Activated CD4-positive, alpha-beta T cell treated with anti-CD3 and anti-CD28 coated beads for 4 hours (primary cell): ENCODE data around the gene S100A5.

ENCODE experiments used
- DNase-seq, 2 donors: peaks; one replicate each; pipeline ENCODE4 v3.0.0-alpha.2; 2020

The S100A5 gene

DNA sequence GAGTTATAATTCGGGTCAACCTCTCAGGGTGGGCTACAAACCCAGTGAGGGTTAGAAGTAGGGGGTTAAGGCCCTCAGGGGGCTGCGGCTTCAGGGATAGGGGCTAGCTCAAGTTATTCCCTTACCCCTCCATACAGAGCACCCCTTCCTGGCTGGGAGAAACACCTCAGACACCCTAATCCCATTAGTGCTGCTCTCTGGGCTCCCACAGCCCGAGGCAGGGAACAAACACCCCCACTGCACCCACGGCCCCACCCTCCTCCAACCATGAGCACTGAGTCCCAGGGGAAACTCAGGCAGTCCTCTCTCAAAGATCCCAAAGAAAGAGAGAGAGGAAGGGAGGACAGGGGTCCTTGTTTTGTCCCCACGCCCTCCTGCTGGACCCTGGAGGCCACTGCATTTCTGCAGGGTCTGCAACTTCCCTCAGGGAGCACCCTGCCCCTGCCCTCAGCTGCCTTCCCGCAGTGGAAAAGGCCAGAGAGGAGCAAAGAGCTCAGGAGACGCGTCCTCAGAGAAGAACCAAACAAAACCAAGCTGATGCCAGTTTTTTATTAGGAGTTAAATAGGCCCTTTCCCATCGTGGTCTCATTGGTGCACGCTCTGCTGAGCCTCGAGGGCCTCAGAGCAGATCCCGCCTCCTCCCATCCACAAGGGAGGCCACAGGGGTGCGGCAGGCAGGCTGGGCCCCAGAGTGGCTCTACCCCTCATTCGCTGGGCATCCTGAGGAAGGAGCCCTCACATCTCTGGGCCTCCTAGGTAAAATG is 6.2 kb upstream of the S100A5 start:
- DNase-seq, result no peak

- no peak for DNase-seq
Observed at GRCh38 chr1:153546371-153546770, 5.6 kb upstream of the S100A5 start.

- peak; percentile 90 to 91 for DNase-seq
Observed at GRCh38 chr1:153545067-153546055, 4.6 kb upstream of the S100A5 start, which contains the start of gene S100A4. Gene S100A4 (minus strand): TSS chr1:153545806. CDS start chr1:153544794, 1,012 bp downstream.

DNA sequence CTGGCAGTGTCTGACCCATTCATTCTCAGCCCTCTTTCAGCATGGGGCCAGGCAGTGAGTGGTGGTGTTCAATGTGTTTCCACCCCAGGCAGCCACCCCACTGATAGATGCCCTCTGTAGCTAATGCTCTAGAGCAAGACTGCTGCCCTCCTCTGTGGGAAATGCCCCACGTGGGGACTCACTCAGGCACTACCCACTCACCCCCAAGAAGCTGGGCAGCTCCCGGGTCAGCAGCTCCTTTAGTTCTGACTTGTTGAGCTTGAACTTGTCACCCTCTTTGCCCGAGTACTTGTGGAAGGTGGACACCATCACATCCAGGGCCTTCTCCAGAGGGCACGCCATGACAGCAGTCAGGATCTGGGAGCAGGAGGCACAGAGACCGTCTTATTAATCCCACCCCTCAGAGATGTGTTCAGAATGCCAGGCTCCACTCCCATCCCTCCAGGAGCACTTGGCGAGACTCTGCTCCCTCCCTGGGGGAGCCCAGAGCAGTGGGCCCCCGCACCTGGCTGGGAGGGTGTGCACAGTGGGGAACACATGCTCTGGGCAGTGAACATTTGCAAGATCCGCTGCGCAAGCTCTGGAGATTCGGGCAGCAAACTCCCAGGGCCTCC is 3.8 kb upstream of the S100A5 start:
- DNase-seq, result no peak

GRCh38 chr1:153543736-153544135 is 3.0 kb upstream of the S100A5 start:
- DNase-seq, result no peak

GRCh38 chr1:153542956-153543711 is 2.4 kb upstream of the S100A5 start:
- no peak for DNase-seq

DNA sequence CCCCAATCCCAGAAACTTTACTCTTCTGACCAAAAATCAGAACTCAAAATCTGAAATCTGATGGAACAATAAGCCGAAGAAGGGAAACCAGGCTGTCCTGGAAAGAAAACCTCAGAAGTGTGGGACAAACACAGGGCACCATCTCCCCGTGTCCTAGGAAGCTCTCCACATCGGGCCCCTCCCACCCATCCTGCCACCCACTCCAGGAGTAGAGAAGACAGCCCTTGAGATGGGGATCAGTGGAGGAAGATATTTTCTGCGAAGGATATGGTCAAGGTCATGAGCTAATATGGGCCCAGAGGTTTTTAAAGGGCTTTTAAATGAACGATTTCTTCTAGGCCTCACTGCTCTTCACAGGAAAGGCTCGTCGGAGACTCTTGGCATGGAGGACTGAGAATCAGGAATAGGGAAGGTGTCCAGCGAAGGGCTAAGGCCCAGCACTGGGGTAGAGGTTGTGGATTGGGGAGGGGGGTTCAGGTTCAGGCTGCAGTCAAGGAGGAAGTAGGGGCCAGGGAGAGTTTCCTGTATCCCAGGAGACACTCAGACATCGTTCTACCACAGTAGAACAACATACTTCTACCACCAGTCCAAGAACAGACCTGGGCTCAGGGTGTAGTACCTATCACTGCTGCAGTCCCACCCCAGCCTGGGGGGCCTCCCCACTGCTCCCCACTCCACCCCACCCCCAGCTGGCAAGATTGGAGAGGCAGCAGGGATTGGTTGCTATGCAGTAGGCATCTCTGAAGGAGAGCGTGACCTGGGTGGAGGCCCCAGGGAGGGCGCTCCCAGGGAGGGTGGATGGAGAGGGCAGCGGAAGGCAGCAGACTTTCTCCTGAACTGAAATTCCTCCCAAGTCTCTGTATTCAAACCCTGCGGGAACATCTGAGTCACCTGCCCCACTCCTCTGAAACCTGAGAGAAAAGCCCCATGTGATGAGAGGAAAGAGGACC is 1.2 kb upstream of the S100A5 start:
- no peak for DNase-seq

DNA sequence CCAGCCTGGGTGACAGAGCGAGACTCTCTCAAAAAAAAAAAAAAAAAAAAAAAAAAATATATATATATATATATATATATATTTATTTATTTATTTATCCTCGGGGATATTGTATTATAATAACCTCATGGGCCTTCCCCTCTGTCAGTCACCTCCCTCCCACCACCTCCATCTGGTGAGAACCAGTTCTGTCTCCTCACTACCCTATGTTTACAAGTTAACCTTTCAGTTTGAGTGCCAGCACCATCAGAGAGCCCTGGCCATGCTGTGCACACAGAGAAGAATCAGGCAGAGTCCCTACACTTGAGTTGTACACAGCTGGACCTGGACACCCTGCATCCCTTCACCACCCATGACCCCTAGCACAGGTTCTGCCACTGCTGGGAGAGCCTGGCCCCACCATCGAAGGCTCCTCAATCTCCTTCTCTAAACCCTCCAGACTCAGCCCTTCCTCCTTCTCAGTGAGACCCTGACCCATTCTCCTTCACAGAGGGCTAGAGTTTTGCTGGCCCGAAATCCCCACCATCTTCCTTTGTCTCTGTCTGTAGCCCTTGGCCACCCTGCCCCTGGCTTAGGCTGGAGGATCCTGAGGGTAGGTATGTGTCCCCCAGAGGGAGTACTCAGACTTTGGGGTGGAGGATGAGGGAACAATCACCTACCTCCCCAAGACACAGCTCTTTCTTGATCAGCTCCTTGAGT is 1.2 kb downstream of the S100A5 start:
- no peak for DNase-seq

DNA sequence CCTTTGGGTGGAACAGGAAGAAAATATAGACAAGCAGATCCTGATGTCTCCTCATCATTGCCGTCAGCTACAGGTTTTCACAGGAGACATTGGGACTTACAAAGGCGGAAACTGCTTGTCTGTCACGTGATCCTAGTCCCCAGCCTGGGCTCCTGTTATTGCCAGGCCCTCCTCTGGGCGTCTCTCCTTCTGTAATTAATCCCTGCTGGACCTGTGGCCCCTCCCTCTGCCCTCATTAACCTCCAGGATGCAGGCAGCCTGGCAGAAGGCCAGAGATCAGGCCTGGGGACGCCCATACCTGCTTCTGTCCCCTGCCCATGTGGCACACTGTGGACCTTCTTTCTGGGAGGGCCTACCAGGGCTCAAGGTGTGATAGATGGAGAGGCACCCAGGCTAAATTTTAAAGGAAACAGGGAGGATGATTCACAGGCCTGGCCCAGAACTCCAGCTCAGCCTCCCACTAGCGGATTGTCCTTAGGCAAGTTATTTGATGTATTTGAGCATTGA is 2.4 kb downstream of the S100A5 start:
- no peak for DNase-seq

GRCh38 chr1:153537376-153537730 is 3.4 kb downstream of the S100A5 start:
- no peak for DNase-seq

GRCh38 chr1:153536671-153537375 is 3.9 kb downstream of the S100A5 start:
- DNase-seq, result no peak

DNA sequence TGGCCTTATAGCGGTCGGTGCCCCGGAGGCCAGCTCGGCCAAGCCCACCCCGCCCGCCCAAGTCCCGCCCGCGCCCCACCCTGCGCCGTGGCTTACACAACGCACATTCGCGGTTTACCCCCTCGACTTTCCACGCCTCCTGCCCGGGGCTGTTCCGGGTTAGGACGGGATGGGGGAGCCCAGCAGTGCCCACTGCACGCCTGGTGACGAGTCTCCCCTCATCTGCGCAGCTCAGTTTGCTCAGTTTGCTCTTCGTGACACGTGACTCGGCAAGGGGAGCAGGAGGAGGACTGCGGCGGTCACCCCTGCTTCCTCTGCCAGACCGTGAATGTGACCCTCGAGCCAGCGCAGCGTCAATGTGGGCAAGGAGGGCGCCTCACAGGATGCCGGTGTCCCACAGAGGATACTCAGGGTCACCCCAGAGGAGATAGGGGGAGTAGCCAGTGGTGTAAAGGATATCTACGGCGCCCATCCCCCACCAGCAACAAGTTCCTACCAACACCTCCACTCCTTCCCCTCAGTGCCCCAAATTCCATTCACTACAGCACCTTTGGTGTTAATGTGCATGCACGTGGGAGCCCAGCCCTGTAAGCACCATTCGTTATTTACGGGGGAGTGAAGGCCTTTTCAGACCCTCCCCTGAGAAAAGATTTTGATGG is 4.6 kb downstream of the S100A5 start:
- peak; percentile 67 to 76 for DNase-seq

DNA sequence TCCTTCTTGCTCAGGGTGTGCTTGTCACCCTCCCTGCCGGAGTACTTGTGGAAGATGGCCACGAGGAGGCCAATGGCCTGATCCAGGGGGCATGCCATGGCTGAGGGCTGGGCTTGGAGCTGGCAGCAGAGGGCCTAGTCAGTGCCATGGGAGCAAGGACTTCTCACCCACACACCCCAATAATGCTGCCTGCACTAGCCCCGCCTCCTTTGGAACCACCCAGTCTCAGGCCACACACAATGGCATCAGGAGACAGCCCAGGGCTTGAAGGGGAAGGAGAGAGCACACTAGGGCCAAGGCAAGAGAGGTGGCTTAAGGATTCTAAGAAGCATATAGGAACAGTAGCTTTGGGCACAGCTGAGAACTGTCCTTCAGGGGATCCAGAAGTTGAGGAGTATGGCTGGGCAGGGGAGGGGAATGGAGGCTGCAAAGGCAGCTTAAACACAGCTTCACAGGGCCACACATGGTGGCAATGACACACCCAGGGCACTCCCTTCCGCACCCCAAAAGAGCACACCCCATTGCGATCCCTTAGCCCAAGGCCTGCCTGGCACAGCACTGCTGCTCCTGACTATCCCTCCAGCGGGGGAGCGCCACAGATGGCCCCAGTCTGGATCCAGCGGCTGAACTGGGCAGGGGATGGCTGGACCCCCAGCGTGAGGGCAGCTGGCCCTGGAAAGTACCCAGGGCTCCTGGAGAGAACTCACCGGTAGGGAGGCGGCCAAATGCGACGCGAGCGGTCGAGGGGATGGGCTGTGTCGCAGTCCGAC is 5.3 kb downstream of the S100A5 start, which contains the start of gene S100A6:
S100A6 (minus strand) TSS at position 750 of the 770 bp plus-strand sequence; CDS start at position 98, 652 bp downstream.
- DNase-seq, result peak; percentile 26 to 48

- no peak for DNase-seq
Observed at GRCh38 chr1:153534925-153535241, 5.9 kb downstream of the S100A5 start.

DNA sequence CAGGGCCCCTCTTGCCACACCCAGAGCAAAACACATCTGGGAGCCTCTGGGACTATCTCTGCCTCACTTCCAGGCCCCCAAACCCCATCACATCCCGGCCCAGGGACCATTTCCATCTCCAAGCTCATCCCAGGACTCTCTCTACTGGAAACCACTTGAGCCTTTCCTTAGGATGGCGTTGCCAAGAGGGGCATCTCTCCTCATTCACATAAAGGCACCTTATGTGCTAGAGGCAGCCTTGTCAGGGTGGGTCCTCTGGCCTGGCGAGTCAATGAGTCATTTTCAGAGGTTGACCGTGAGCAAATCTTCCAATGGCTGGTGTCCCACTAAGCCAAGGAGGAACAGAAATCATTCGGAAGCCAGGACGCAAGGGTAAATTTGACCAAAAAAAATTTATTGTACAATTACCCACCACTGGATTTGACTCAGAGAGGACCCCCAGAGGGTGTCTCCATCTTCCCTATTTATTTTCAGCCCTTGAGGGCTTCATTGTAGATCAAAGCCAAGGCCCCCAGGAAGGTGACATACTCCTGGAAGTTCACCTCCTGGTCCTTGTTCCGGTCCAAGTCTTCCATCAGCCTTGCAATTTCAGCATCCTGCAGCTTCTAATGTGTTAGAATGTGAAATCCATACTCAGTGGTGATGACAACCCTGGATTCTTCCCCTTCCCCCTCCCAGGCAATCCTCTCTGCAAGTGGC is 6.4 kb downstream of the S100A5 start:
- DNase-seq, result no peak

DNA sequence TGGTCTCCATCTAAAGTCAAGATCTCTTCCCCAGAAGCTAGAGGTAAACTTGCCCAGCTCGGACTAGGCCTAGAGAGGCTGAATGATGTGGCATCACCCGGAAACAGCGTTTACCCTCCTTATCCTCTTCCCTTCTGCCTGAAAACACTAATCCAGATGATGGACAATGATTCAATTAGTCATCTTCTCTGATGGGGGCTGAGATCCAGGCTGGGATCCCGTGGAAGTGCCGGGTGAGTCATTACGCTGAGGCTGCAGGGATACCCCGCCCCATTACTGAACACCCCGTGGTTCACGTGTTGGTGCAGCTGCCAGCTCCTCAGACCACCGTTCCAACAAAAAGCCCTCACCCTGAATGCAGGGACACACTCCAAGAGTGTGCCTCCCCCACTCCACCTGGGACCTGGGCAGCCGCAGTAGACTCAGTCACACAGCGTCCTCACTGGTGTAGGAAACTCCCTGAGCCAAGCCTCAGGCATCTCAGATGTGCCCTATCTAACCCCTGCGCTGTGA is 7.0 kb downstream of the S100A5 start:
- DNase-seq, result no peak

DNA sequence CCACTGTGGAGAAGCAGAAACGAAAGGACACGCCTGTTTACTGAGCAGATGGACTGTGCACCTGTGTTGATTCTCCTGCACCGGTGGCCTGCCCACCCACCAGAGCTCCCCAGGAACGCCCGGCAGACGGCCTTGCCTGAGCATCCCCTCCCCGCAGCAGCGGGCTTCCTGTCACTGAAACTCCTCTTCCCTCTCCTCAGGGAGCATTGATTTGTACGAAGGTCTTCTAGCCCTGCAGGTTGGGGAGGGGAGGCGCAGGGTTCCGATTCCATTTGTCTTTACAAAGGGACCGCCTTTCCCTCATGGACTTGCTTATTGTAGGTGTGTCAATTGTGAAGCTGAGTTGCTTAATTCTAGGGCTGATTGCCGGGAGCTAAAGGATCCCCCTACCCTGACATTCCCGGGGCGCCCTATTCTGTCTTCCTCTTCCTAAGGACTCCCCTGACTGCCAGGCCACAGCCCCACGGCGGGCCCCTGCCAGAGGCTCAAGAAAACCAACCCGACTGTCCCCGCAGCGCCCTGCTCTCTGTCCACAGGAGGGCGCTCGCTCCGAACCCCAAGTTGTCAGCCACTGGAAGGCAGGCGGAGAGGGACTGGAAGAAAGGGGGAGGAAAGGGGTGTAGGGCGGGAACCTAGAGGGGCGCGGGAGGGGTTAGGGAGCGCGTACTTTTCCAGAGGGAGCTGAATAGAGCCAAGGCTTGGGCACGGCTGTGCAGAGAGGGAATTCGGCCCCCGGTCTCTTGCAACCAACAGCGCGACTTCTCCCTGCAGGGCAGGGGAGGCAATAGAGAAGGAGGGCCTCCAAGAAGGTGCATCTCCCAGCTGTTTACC is 7.8 kb downstream of the S100A5 start:
- DNase-seq, result peak; percentile 74 to 77
